ENCODE data around the gene MS4A14. TPM values are rescaled to one million over a fixed set of nuclear protein-coding genes. Genes with fewer than 3 reads are reported as not detected.

MS4A14 gene
- not detected in 2 replicates for total RNA-seq
- not detected in 2 replicates for polyA plus RNA-seq

GRCh38 chr11:60396382-60396781 lies at the start of gene MS4A14:
TSS of gene MS4A14 (plus strand) at chr11:60396459. CDS start at chr11:60396579, 120 bp downstream.
- H3K27ac ChIP-seq, result no peak within 1 kb of the TSS
- H3K9me2 ChIP-seq (replicated peaks; ENCODE audit: insufficient read depth), result no peaks in the 10 kb centered on the region
- no peak within 1 kb of the TSS for H2AFZ ChIP-seq
- no peak for DNase-seq (ENCODE audit: low spot score)
- H3K4me3 ChIP-seq, result no peak within 1 kb of the TSS
- H4K20me1 ChIP-seq (ENCODE audit: insufficient read depth, poor library complexity, severe bottlenecking), result no peaks in the 10 kb centered on the region
- no peaks in the 10 kb centered on the region for H3K79me2 ChIP-seq
- no peak within 1 kb of the TSS for H3K4me2 ChIP-seq
- H3K36me3 ChIP-seq (replicated peaks; ENCODE audit: insufficient read depth, low read depth), result no peaks in the 10 kb centered on the region
- no peaks in the 10 kb centered on the region for H3K27me3 ChIP-seq
- 76% methylated on average over 3 of the region's 3 CpGs for WGBS (ENCODE audit: low lambda C conversion rate, missing lambda C conversion rate)
- no peaks in the 10 kb centered on the region for H3K4me1 ChIP-seq (ENCODE audit: insufficient read depth)
- no peaks in the 10 kb centered on the region for H3K9me3 ChIP-seq (ENCODE audit: low read depth)
- no peak for TF ChIP-seq EZH2 (IDR thresholded peaks at IDR 0.05; ENCODE audit: borderline replicate concordance)
- no peak for TF ChIP-seq CTCF (IDR thresholded peaks at IDR 0.05; ENCODE audit: poor library complexity)
- TF ChIP-seq EZH2phosphoT487 (IDR thresholded peaks at IDR 0.05; ENCODE audit: low read depth, severe bottlenecking, unreplicated experiment), result no peak

- 81% methylated on average over 2 of the region's 2 CpGs for whole genome bisulfite sequencing (ENCODE audit: low lambda C conversion rate, missing lambda C conversion rate)
- no peak for TF ChIP-seq EZH2phosphoT487 (IDR thresholded peaks at IDR 0.05; ENCODE audit: low read depth, severe bottlenecking, unreplicated experiment)
- no peak for TF ChIP-seq EZH2 (IDR thresholded peaks at IDR 0.05; ENCODE audit: borderline replicate concordance)
- TF ChIP-seq CTCF (IDR thresholded peaks at IDR 0.05; ENCODE audit: poor library complexity), result no peak
- DNase-seq (ENCODE audit: low spot score), result no peak
- Histone ChIP-seq H3K4me2 (no peak overlapping the region), H3K27ac (no peak overlapping the region), H3K27me3 (no peaks in the 10 kb centered on the region), H3K4me1 (ENCODE audit: insufficient read depth) (no peaks in the 10 kb centered on the region), H3K9me3 (ENCODE audit: low read depth) (no peaks in the 10 kb centered on the region), H3K79me2 (no peaks in the 10 kb centered on the region), H3K36me3 (replicated peaks; ENCODE audit: insufficient read depth, low read depth) (no peaks in the 10 kb centered on the region), H3K9me2 (replicated peaks; ENCODE audit: insufficient read depth) (no peaks in the 10 kb centered on the region), H3K4me3 (no peak overlapping the region), H2AFZ (no peak overlapping the region), H4K20me1 (ENCODE audit: insufficient read depth, poor library complexity, severe bottlenecking) (no peaks in the 10 kb centered on the region)
These were observed 49.0 kb upstream of the MS4A14 start for GRCh38 chr11:60347084-60347797.

- no peaks in the 10 kb centered on the region for H3K9me2 ChIP-seq (replicated peaks; ENCODE audit: insufficient read depth)
- H3K4me1 ChIP-seq (ENCODE audit: insufficient read depth), result no peaks in the 10 kb centered on the region
- no peak overlapping the region for H2AFZ ChIP-seq
- H3K9me3 ChIP-seq (ENCODE audit: low read depth), result no peaks in the 10 kb centered on the region
- H3K36me3 ChIP-seq (replicated peaks; ENCODE audit: insufficient read depth, low read depth), result no peaks in the 10 kb centered on the region
- TF ChIP-seq CTCF (IDR thresholded peaks at IDR 0.05; ENCODE audit: poor library complexity), result no peak
- TF ChIP-seq EZH2 (IDR thresholded peaks at IDR 0.05; ENCODE audit: borderline replicate concordance), result no peak
- TF ChIP-seq EZH2phosphoT487 (IDR thresholded peaks at IDR 0.05; ENCODE audit: low read depth, severe bottlenecking, unreplicated experiment), result no peak
- 49% methylated on average over 2 of the region's 2 CpGs for WGBS (ENCODE audit: low lambda C conversion rate, missing lambda C conversion rate)
- DNase-seq (ENCODE audit: low spot score), result no peak
- no peaks in the 10 kb centered on the region for H3K27me3 ChIP-seq
- H3K27ac ChIP-seq, result no peak overlapping the region
- H4K20me1 ChIP-seq (ENCODE audit: insufficient read depth, poor library complexity, severe bottlenecking), result no peaks in the 10 kb centered on the region
- no peaks in the 10 kb centered on the region for H3K79me2 ChIP-seq
- H3K4me3 ChIP-seq, result no peak overlapping the region
- H3K4me2 ChIP-seq, result no peak overlapping the region
These were observed 48.1 kb upstream of the MS4A14 start for GRCh38 chr11:60348116-60348515.

Measured in hepatocyte (in vitro differentiated cells).